ENCODE measurements around the gene DTHD1. TPM values are rescaled to one million over a fixed set of nuclear protein-coding genes. Genes with fewer than 3 reads are reported as not detected.

DTHD1 gene
- total and polyA plus RNA-seq, 8 donors, result 1.2 TPM; not detected in 7

DNA sequence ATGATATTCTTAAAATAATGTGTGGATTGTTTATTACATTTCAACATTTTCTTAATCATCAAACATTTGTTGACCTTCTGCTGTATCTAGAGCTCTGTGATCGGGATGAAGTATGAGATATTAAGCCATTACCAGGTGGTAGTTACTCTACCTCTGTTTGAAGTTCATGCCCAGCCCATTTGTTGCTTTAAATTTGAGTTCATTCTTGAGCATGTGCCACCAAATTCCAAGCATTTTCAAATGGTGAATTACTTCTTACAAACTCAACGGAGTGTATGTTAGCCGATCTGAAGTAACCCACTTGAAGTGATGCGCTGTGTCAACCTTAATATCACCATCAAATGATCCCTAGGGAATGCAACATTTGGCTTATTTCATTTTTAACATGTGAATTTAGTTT lies 7.3 kb upstream of the DTHD1 start:
- TF ChIP-seq POLR2A (IDR thresholded peaks at IDR 0.05), result no peak
- Histone ChIP-seq H3K4me1 (no peaks in the 10 kb centered on the region), H3K36me3 (no peaks in the 10 kb centered on the region), H3K4me3 (no peak overlapping the region), H3K27ac (no peak overlapping the region), H3K27me3 (no peaks in the 10 kb centered on the region), H3K9me3 (no peaks in the 10 kb centered on the region)
- intact Hi-C loops (cut with DNase I; ENCODE audit: low total_unique reads), result no loop called here
- DNase-seq, result no peak
- WGBS, 5 donors, result 73 to 82% (median 79%) methylated on average over 4 of the region's 4 CpGs

DNA sequence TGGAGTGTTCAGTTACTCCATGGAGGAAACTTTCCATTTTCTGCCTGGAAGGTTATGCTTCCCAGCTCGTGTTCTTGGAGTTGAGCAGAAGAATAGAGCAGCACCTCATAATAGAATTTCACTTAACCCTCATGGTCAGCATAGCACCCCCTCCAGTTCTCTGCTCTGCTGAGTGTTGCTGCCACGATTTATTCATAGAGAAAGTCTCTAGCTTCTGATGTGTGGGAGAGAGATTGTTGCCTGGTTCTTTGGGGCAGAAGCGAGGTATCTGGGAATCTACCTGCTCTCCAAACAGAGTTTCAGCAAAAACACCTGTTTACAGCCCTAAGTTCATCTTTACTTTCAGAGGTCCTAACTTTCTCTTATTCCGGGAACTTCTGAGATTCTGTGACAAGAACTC lies 3.9 kb upstream of the DTHD1 start:
- TF ChIP-seq, protein P1, sequence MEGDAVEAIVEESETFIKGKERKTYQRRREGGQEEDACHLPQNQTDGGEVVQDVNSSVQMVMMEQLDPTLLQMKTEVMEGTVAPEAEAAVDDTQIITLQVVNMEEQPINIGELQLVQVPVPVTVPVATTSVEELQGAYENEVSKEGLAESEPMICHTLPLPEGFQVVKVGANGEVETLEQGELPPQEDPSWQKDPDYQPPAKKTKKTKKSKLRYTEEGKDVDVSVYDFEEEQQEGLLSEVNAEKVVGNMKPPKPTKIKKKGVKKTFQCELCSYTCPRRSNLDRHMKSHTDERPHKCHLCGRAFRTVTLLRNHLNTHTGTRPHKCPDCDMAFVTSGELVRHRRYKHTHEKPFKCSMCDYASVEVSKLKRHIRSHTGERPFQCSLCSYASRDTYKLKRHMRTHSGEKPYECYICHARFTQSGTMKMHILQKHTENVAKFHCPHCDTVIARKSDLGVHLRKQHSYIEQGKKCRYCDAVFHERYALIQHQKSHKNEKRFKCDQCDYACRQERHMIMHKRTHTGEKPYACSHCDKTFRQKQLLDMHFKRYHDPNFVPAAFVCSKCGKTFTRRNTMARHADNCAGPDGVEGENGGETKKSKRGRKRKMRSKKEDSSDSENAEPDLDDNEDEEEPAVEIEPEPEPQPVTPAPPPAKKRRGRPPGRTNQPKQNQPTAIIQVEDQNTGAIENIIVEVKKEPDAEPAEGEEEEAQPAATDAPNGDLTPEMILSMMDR (IDR thresholded peaks at IDR 0.05), result no peak
- TF ChIP-seq EP300 (IDR thresholded peaks at IDR 0.05) (no peak), POLR2A (IDR thresholded peaks at IDR 0.05) (no peak), POLR2AphosphoS5 (IDR thresholded peaks at IDR 0.05) (no peak)
- WGBS, 5 donors, result 69 to 79% (median 73%) methylated on average over 4 of the region's 4 CpGs
- Histone ChIP-seq H3K4me3 (no peak overlapping the region), H3K36me3 (no peaks in the 10 kb centered on the region), H3K9me3 (no peaks in the 10 kb centered on the region), H3K27ac (no peak overlapping the region), H3K27me3 (no peaks in the 10 kb centered on the region), H3K4me1 (no peaks in the 10 kb centered on the region)
- DNase-seq, result no peak
- intact Hi-C loops (cut with DNase I; ENCODE audit: low total_unique reads), result no loop called here

DNA sequence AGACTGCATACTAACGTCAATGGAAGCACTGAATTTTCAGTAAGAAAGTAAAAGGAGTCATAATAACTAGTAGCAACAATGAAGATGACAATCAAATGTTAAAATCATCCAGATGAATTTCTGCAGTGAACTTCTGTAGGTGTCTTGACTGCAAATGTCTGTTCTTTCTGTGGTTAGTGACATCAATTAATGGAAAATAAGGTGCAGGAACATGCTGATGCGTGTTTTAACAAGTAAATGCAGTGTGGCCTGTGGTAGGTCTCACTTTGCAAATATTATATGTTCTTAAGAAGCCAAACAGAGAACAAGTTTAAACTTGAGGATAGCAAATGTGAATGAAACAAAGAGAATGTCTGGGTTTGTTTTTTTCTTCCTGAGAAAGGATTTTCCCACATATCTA lies 2.6 kb upstream of the DTHD1 start:
- Histone ChIP-seq H3K36me3 (no peaks in the 10 kb centered on the region), H3K27me3 (no peaks in the 10 kb centered on the region), H3K4me3 (no peak overlapping the region), H3K9me3 (no peaks in the 10 kb centered on the region), H3K27ac (no peak overlapping the region), H3K4me1 (no peaks in the 10 kb centered on the region)
- no peak for DNase-seq
- TF ChIP-seq EP300 (IDR thresholded peaks at IDR 0.05) (no peak), POLR2A (IDR thresholded peaks at IDR 0.05) (no peak), POLR2AphosphoS5 (IDR thresholded peaks at IDR 0.05) (no peak)
- TF ChIP-seq, protein P1 (IDR thresholded peaks at IDR 0.05), result no peak
- intact Hi-C loops (cut with DNase I; ENCODE audit: low total_unique reads), result no loop called here
- 69 to 83% (median 75%) methylated on average over 2 of the region's 2 CpGs for WGBS, 5 donors

DNA sequence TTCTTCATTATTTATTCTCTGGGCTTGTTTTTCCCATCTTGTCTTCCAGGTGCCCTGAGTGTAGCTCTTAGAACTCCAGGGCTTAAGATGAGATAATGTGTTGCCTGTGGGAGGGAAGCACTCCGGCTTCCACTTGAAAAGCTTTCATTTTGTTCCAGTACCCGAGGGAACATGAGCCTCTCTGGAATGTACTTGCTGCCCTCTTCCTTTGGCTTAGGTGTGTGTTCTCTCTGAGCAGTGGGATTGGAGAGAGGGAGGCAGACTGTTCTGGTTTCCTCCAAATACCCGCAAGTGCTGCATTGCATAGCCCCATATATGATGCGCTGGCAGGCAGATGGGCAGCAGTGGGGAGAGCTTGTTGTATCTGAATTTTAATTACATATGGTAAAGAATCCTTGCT lies 861 bp upstream of the DTHD1 start:
- H3K36me3 ChIP-seq, result no peaks in the 10 kb centered on the region

DNA sequence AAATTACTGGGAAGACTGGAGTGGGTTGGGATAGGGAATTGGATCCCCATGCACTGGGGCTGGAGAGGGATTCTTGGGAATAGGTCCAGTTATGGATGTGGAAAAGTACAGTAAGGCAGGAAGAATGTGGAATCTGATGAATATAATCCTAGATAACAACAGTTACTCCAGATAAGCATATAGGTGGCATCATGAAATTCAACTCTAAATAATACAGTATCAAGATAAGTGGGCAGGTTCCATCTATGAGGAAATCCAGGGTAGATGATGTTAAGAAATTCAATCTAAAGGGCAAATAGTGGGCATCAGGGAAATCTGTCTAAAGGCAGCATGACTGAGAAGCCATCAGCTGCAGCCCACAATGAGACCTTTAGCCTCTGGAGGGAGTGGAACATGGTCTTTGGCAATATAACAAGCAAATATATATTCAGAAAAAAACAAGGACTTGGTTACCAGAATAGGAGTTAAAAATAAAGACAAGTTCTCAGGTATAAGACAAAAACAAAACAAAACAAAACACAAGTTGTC lies 1.2 kb downstream of the DTHD1 start:
- Histone ChIP-seq H3K27ac (no peak overlapping the region), H3K4me3 (no peak overlapping the region)
- intact Hi-C loops (cut with DNase I; ENCODE audit: low total_unique reads), result no loop called here

More for the DNA sequence above, 861 bp upstream of the DTHD1 start:
- TF ChIP-seq POLR2AphosphoS5 (IDR thresholded peaks at IDR 0.05) (no peak), EP300 (IDR thresholded peaks at IDR 0.05) (no peak)
- intact Hi-C loops (cut with DNase I; ENCODE audit: low total_unique reads), result no loop called here
- Histone ChIP-seq H3K27me3 (no peaks in the 10 kb centered on the region), H3K27ac (no peak overlapping the region), H3K4me1 (no peaks in the 10 kb centered on the region), H3K4me3 (no peak overlapping the region), H3K9me3 (no peaks in the 10 kb centered on the region)
- 59 to 73% (median 65%) methylated on average over 4 of the region's 4 CpGs for WGBS, 5 donors
- DNase-seq, result no peak

More for the DNA sequence above, 1.2 kb downstream of the DTHD1 start:
- H3K9me3 ChIP-seq, result no peaks in the 10 kb centered on the region
- H3K4me1 ChIP-seq, result no peaks in the 10 kb centered on the region
- H3K36me3 ChIP-seq, result no peaks in the 10 kb centered on the region
- no peak for DNase-seq
- no peaks in the 10 kb centered on the region for H3K27me3 ChIP-seq
- TF ChIP-seq, protein P1 (IDR thresholded peaks at IDR 0.05), result no peak
- TF ChIP-seq EP300 (IDR thresholded peaks at IDR 0.05) (no peak), POLR2AphosphoS5 (IDR thresholded peaks at IDR 0.05) (no peak), POLR2A (IDR thresholded peaks at IDR 0.05) (no peak)

Measured in stomach (tissue), 9 donors.